Measurements from ENCODE around the gene MGP.

DNA sequence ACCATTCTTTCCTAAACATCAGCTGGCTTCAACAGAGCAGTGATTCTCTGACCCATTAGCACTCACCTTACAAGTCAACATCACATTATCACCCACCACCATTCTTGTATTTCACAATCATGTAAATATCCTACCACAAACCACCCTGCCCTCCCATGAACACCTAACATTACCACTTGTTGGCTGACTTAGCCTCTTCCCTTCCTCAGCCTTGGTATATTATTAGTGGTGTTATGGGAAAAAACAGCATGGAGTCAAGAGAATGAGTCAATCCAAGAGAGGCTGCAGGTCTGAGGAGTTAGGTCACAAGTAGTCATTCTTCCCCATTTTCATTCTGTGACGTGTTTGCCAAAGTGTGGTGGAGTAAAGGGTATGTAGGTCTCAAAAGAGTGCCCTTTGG, 22.3 kb upstream of the MGP start:
- TF ChIP-seq POLR2A (IDR thresholded peaks at IDR 0.05; ENCODE audit: low read length) (no peak), GATA1 (IDR thresholded peaks at IDR 0.05; ENCODE audit: low read depth, low read length) (no peak)

Measured in erythroblast (primary cell).